NCI-H748 (cell line): ENCODE data around the gene PCBP1.
A peak's percentile ranks its signal among the peaks of the same experiment; 100 is the strongest.
"Not testable (repeated sequence)": the region's sequence is repeated elsewhere in the genome, so short reads cannot be mapped to it uniquely, and the experiment has no call there.

Source experiments
- DNase-seq: peaks from one replicate; lab custom pipeline; 2025; ENCODE audit not compliant: unreplicated experiment; lab: John Stamatoyannopoulos, UW

The PCBP1 gene

GRCh38 chr2:70086838-70087701 lies at the start of gene PCBP1:
TSS of gene PCBP1 (plus strand) at chr2:70087477. CDS start at chr2:70087744, 267 bp downstream.
- peak; percentile 88 for DNase-seq

- DNase-seq, result no peak
Measured at GRCh38 chr2:70039366-70039765, 47.9 kb upstream of the PCBP1 start.

- no peak for DNase-seq
Measured at GRCh38 chr2:70041663-70042062, 45.6 kb upstream of the PCBP1 start.

GRCh38 chr2:70042246-70042645 lies 45.0 kb upstream of the PCBP1 start:
- DNase-seq, result no peak

GRCh38 chr2:70043252-70043875 lies 43.9 kb upstream of the PCBP1 start:
- DNase-seq, result no peak

- peak; percentile 35 for DNase-seq
Measured at GRCh38 chr2:70044290-70045040, 42.8 kb upstream of the PCBP1 start.

GRCh38 chr2:70045405-70045804 lies 41.9 kb upstream of the PCBP1 start:
- DNase-seq, result no peak

GRCh38 chr2:70045932-70046331 lies 41.3 kb upstream of the PCBP1 start:
- no peak for DNase-seq

- DNase-seq, result no peak
Measured at GRCh38 chr2:70046534-70046933, 40.7 kb upstream of the PCBP1 start.

- no peak for DNase-seq
Measured at GRCh38 chr2:70047451-70047850, 39.8 kb upstream of the PCBP1 start.

- DNase-seq, result no peak
Measured at GRCh38 chr2:70049255-70049654, 38.0 kb upstream of the PCBP1 start.

GRCh38 chr2:70050631-70051425 lies 36.4 kb upstream of the PCBP1 start:
- no peak for DNase-seq

GRCh38 chr2:70055259-70055658 lies 32.0 kb upstream of the PCBP1 start:
- not testable (repeated sequence) for DNase-seq

- no peak for DNase-seq
Measured at GRCh38 chr2:70061317-70061716, 26.0 kb upstream of the PCBP1 start.

GRCh38 chr2:70062270-70062669 lies 25.0 kb upstream of the PCBP1 start:
- no peak for DNase-seq

GRCh38 chr2:70068119-70068518 lies 19.2 kb upstream of the PCBP1 start:
- no peak for DNase-seq

GRCh38 chr2:70069049-70069448 lies 18.2 kb upstream of the PCBP1 start:
- DNase-seq, result no peak

- peak; percentile 66 for DNase-seq
Measured at GRCh38 chr2:70070542-70071268, 16.6 kb upstream of the PCBP1 start.

- no peak for DNase-seq
Measured at GRCh38 chr2:70073493-70073892, 13.8 kb upstream of the PCBP1 start.

GRCh38 chr2:70078384-70078783 lies 8.9 kb upstream of the PCBP1 start:
- no peak for DNase-seq
